HG03469 (cell line): Measurements from ENCODE around the gene FAM168A.

Experiments
- ATAC-seq: cut with Tn5 transposase; IDR thresholded peaks from one replicate; pipeline ENCODE4 v1.9.1; 2021; ENCODE audit warnings: mild to moderate bottlenecking, moderate library complexity, moderate number of reproducible peaks; ENCODE audit not compliant: unreplicated experiment

Gene FAM168A

GRCh38 chr11:73563539-73564200, 34.2 kb downstream of the FAM168A start:
- no peak for ATAC-seq

GRCh38 chr11:73559743-73560142, 38.2 kb downstream of the FAM168A start:
- no peak for ATAC-seq

- ATAC-seq = no peak
Observed at GRCh38 chr11:73556966-73557365, 40.9 kb downstream of the FAM168A start.

GRCh38 chr11:73555615-73556014, 42.3 kb downstream of the FAM168A start:
- no peak for ATAC-seq

- no peak for ATAC-seq
Observed at GRCh38 chr11:73554671-73555320, 43.1 kb downstream of the FAM168A start.

- no peak for ATAC-seq
Observed at GRCh38 chr11:73553266-73553665, 44.6 kb downstream of the FAM168A start.

GRCh38 chr11:73551677-73552076, 46.2 kb downstream of the FAM168A start:
- ATAC-seq = no peak

GRCh38 chr11:73549376-73549775, 48.5 kb downstream of the FAM168A start:
- ATAC-seq = no peak

GRCh38 chr11:73547706-73548595, 50.0 kb downstream of the FAM168A start:
- no peak for ATAC-seq

GRCh38 chr11:73542175-73542574, 55.7 kb downstream of the FAM168A start:
- ATAC-seq = no peak

GRCh38 chr11:73539506-73540084, 58.3 kb downstream of the FAM168A start:
- ATAC-seq = no peak

GRCh38 chr11:73538381-73538872, 59.5 kb downstream of the FAM168A start:
- no peak for ATAC-seq

GRCh38 chr11:73537969-73538368, 59.9 kb downstream of the FAM168A start:
- no peak for ATAC-seq

- no peak for ATAC-seq
Observed at GRCh38 chr11:73536961-73537360, 61.0 kb downstream of the FAM168A start.

- no peak for ATAC-seq
Observed at GRCh38 chr11:73532310-73532709, 65.6 kb downstream of the FAM168A start.

GRCh38 chr11:73531386-73531785, 66.5 kb downstream of the FAM168A start:
- ATAC-seq = no peak

GRCh38 chr11:73530109-73530508, 67.8 kb downstream of the FAM168A start:
- no peak for ATAC-seq

GRCh38 chr11:73529204-73529530, 68.7 kb downstream of the FAM168A start:
- no peak for ATAC-seq

GRCh38 chr11:73528483-73529203, 69.3 kb downstream of the FAM168A start:
- no peak for ATAC-seq

- no peak for ATAC-seq
Observed at GRCh38 chr11:73528013-73528412, 69.9 kb downstream of the FAM168A start.

- ATAC-seq = no peak
Observed at GRCh38 chr11:73525611-73526010, 72.3 kb downstream of the FAM168A start.
